Neural progenitor cell (in vitro differentiated cells): ENCODE measurements around the gene SLC17A8. TPM values are rescaled to one million over a fixed set of nuclear protein-coding genes. Genes with fewer than 3 reads are reported as not detected.

Experiments used
- DNase-seq: peaks from one replicate; pipeline ENCODE4 v3.0.0-alpha.2; 2016; ENCODE audit warnings: low spot score
- H2AFZ ChIP-seq: fragments of 200-600 bp; sonication (generic); replicated peaks from 2 replicates; pipeline ENCODE4 v1.6.1; 2016; ENCODE audit warnings: antibody characterized with exemption
- H3F3A ChIP-seq: fragments of 200-600 bp; sonication (generic); 2 replicates; pipeline ENCODE4 v1.6.1; 2016; ENCODE audit warnings: antibody characterized with exemption, low read depth
- H3K27ac ChIP-seq: fragments of 200-600 bp; sonication (generic); 2 replicates; pipeline ENCODE4 v1.5.1; 2016; ENCODE audit warnings: mild to moderate bottlenecking
- H3K27me3 ChIP-seq: fragments of 200-600 bp; sonication (generic); 2 replicates; pipeline ENCODE4 v1.6.1; 2016; ENCODE audit warnings: mild to moderate bottlenecking, moderate library complexity
- H3K36me3 ChIP-seq: fragments of 200-600 bp; sonication (generic); 2 replicates; pipeline ENCODE4 v1.5.1; 2016
- H3K4me1 ChIP-seq: fragments of 200-600 bp; sonication (generic); 2 replicates; pipeline ENCODE4 v1.6.1; 2016; ENCODE audit warnings: mixed run types
- H3K4me2 ChIP-seq: fragments of 200-600 bp; sonication (generic); 2 replicates; pipeline ENCODE4 v1.6.1; 2016
- H3K4me3 ChIP-seq: fragments of 200-600 bp; sonication (generic); 2 replicates; pipeline ENCODE4 v1.5.1; 2016
- H3K79me2 ChIP-seq: fragments of 200-600 bp; sonication (generic); 2 replicates; pipeline ENCODE4 v1.6.1; 2016; ENCODE audit warnings: low read depth
- H3K9ac ChIP-seq: fragments of 200-600 bp; sonication (generic); 2 replicates; pipeline ENCODE4 v1.6.1; 2016
- H3K9me3 ChIP-seq: fragments of 200-600 bp; sonication (generic); 2 replicates; pipeline ENCODE4 v1.5.1; 2016; ENCODE audit warnings: low read depth
- H4K20me1 ChIP-seq: fragments of 200-600 bp; sonication (generic); 2 replicates; pipeline ENCODE4 v1.6.1; 2016; ENCODE audit warnings: low read depth
- H3K27ac Mint-ChIP-seq: 3 replicates; pipeline ENCODE4 v1.8.0; 2021; ENCODE audit warnings: mixed read lengths
- H3K27me3 Mint-ChIP-seq: 2 replicates; pipeline ENCODE4 v1.8.0; 2022; ENCODE audit warnings: low read depth, mild to moderate bottlenecking, inconsistent platforms, moderate library complexity, mixed read lengths; ENCODE audit not compliant: insufficient read depth
- H3K36me3 Mint-ChIP-seq: 3 replicates; pipeline ENCODE4 v1.8.0; 2021; ENCODE audit warnings: mixed read lengths
- H3K4me1 Mint-ChIP-seq: 3 replicates; pipeline ENCODE4 v1.8.0; 2021; ENCODE audit warnings: mixed read lengths
- H3K4me3 Mint-ChIP-seq: 3 replicates; pipeline ENCODE4 v1.8.0; 2021; ENCODE audit warnings: mild to moderate bottlenecking, moderate library complexity, mixed read lengths
- H3K9me3 Mint-ChIP-seq: 3 replicates; pipeline ENCODE4 v1.8.0; 2020; ENCODE audit warnings: mixed read lengths
- EZH2 ChIP-seq: fragments of 200-600 bp; sonication (generic); IDR thresholded peaks from 2 replicates; pipeline ENCODE4 v1.6.1; 2017; ENCODE audit warnings: antibody characterized with exemption, mild to moderate bottlenecking, moderate library complexity
- EZH2phosphoT487 ChIP-seq: fragments of 200-600 bp; sonication (generic); IDR thresholded peaks from 2 replicates; pipeline ENCODE4 v1.6.1; 2017; ENCODE audit warnings: antibody characterized with exemption
- total RNA-seq: library from RNA; depleted of rRNA; stranded (reverse); fragments of >200 nt; gene quantifications from 2 replicates; pipeline ENCODE4 v1.2.3, GENCODE V29; 2015; ENCODE audit warnings: low replicate concordance
- TF ChIP-seq, protein P1 (sequence below): fragments of 200-600 bp; sonication (generic); IDR thresholded peaks from 2 replicates; pipeline ENCODE4 v1.5.1; 2017; ENCODE audit warnings: antibody characterized with exemption, mild to moderate bottlenecking

SLC17A8 gene
- total RNA-seq, 1 donor from 2014 or later: not detected

- no peaks in the 10 kb centered on the region for H3K9me3 ChIP-seq
- H3K4me1 ChIP-seq: no peaks in the 10 kb centered on the region
- no peak overlapping the region for H3K4me2 ChIP-seq
- no peaks in the 10 kb centered on the region for H4K20me1 ChIP-seq
- TF ChIP-seq EZH2phosphoT487 (no peak), EZH2 (no peak)
- TF ChIP-seq, protein P1, sequence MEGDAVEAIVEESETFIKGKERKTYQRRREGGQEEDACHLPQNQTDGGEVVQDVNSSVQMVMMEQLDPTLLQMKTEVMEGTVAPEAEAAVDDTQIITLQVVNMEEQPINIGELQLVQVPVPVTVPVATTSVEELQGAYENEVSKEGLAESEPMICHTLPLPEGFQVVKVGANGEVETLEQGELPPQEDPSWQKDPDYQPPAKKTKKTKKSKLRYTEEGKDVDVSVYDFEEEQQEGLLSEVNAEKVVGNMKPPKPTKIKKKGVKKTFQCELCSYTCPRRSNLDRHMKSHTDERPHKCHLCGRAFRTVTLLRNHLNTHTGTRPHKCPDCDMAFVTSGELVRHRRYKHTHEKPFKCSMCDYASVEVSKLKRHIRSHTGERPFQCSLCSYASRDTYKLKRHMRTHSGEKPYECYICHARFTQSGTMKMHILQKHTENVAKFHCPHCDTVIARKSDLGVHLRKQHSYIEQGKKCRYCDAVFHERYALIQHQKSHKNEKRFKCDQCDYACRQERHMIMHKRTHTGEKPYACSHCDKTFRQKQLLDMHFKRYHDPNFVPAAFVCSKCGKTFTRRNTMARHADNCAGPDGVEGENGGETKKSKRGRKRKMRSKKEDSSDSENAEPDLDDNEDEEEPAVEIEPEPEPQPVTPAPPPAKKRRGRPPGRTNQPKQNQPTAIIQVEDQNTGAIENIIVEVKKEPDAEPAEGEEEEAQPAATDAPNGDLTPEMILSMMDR: no peak
- no peak overlapping the region for H3K27ac ChIP-seq
- H3K4me3 ChIP-seq: no peak overlapping the region
- peaks cover 19% of the 10 kb centered on the region for H3K36me3 ChIP-seq
- H2AFZ ChIP-seq: no peak overlapping the region
- Mint-ChIP-seq H3K27ac (no peak overlapping the region), H3K27me3 (no peaks in the 10 kb centered on the region), H3K36me3 (peaks cover 13% of the 10 kb centered on the region), H3K4me1 (no peaks in the 10 kb centered on the region), H3K9me3 (no peaks in the 10 kb centered on the region), H3K4me3 (no peak overlapping the region)
- H3F3A ChIP-seq: no peaks in the 10 kb centered on the region
- no peak for DNase-seq
- H3K9ac ChIP-seq: no peak overlapping the region
- no peaks in the 10 kb centered on the region for H3K79me2 ChIP-seq
- no peaks in the 10 kb centered on the region for H3K27me3 ChIP-seq
These were observed 32.4 kb upstream of the SLC17A8 start for GRCh38 chr12:100324498-100324897.

- no peak overlapping the region for H3K9ac ChIP-seq
- TF ChIP-seq EZH2phosphoT487 (no peak), EZH2 (no peak)
- TF ChIP-seq, protein P1: no peak
- no peak overlapping the region for H3K4me3 ChIP-seq
- no peaks in the 10 kb centered on the region for H3K27me3 ChIP-seq
- no peaks in the 10 kb centered on the region for H4K20me1 ChIP-seq
- H3K79me2 ChIP-seq: no peaks in the 10 kb centered on the region
- no peaks in the 10 kb centered on the region for H3K4me1 ChIP-seq
- no peak overlapping the region for H3K27ac ChIP-seq
- Mint-ChIP-seq H3K27ac (no peak overlapping the region), H3K27me3 (no peaks in the 10 kb centered on the region), H3K4me1 (no peaks in the 10 kb centered on the region), H3K9me3 (no peaks in the 10 kb centered on the region), H3K36me3 (peaks cover 16% of the 10 kb centered on the region), H3K4me3 (no peak overlapping the region)
- DNase-seq: no peak
- no peaks in the 10 kb centered on the region for H3K9me3 ChIP-seq
- no peak overlapping the region for H2AFZ ChIP-seq
- H3F3A ChIP-seq: no peaks in the 10 kb centered on the region
- no peak overlapping the region for H3K4me2 ChIP-seq
- peaks cover 19% of the 10 kb centered on the region for H3K36me3 ChIP-seq
These were observed 30.7 kb upstream of the SLC17A8 start for GRCh38 chr12:100326208-100326607.

GRCh38 chr12:100329800-100330199 lies 27.1 kb upstream of the SLC17A8 start:
- no peaks in the 10 kb centered on the region for H3K79me2 ChIP-seq

More at GRCh38 chr12:100329800-100330199, 27.1 kb upstream of the SLC17A8 start:
- Histone ChIP-seq H3K4me1 (no peaks in the 10 kb centered on the region), H4K20me1 (peaks cover 5% of the 10 kb centered on the region), H3F3A (no peaks in the 10 kb centered on the region), H2AFZ (no peak overlapping the region), H3K4me2 (no peak overlapping the region), H3K27me3 (no peaks in the 10 kb centered on the region), H3K4me3 (no peak overlapping the region), H3K9me3 (no peaks in the 10 kb centered on the region), H3K36me3 (peaks cover 14% of the 10 kb centered on the region), H3K9ac (no peak overlapping the region), H3K27ac (no peak overlapping the region)
- Mint-ChIP-seq H3K27ac (no peak overlapping the region), H3K36me3 (peaks cover 11% of the 10 kb centered on the region), H3K4me3 (no peak overlapping the region), H3K4me1 (no peaks in the 10 kb centered on the region), H3K27me3 (no peaks in the 10 kb centered on the region), H3K9me3 (no peaks in the 10 kb centered on the region)
- DNase-seq: no peak
- TF ChIP-seq EZH2 (no peak), EZH2phosphoT487 (no peak)
- TF ChIP-seq, protein P1: no peak
